ENCODE measurements around the gene DNER.
"Not testable (repeated sequence)": the region's sequence is repeated elsewhere in the genome, so short reads cannot be mapped to it uniquely, and the experiment has no call there.

Gene DNER

DNA sequence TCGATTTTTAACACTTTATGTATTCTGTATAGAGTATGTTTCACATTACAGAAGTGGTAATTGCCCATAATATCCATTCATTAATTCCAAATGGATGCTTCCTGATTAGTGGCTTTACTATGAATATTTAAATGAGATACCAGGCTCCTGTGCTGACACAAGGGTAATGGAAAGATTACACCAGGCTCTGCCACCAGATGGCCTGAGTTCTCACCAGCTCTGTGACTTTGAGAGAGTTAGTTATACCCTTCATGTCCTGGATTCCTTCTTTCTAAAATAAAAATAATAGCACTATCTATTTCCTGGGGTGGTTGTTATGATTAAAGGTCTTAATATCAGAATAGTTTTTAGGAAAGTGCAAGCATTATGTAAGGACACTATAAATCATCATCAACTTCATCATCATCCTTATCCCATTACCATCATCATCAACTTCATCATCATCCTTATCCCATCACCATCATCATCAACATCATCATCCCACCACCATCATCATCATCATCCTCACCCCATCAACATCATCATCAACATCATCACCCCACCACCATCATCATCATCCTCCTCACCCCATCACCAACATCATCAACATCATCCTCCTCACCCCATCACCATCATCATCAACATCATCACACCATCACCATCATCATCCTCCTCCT, 151.8 kb downstream of the DNER start:
- DNase-seq, result no peak

DNA sequence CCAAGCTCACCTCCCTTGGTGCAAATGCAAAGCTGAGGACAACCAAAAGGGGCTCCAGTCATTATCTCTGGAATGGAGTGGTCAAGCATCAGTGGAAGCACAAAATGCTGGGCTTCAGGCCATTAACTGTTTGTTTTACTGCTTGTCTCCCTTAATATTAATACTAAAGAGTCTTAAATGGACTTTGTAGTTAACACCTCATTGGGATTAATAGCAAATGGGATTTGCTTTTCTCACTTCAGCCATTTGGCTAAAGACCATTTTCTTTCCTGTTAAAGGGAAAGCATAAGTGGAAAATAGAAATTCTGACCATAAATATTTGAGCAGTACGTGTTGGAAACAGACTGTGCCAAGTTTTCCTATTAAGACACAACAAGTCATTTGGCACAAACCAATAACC, 154.4 kb downstream of the DNER start:
- no peak for DNase-seq

DNA sequence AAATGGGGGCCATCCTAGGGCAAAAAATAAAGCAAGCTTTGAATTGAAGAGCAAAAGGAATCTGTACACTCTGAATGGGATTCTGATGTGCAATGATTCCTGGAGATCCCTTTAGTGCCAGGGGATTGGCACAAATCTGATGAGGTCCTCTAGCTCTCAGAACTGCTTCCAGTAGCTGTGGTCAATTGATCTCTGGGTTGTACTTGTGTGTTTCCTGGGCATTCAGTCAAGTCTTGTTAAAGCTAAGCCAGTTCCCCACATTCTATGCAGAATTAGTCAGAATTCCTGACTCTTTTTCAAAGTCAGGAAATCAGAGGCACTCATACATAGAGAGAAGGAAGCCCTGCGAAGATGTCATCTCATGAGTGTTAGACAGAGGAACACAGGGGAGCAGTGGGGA, 161.3 kb downstream of the DNER start:
- DNase-seq, result no peak

DNA sequence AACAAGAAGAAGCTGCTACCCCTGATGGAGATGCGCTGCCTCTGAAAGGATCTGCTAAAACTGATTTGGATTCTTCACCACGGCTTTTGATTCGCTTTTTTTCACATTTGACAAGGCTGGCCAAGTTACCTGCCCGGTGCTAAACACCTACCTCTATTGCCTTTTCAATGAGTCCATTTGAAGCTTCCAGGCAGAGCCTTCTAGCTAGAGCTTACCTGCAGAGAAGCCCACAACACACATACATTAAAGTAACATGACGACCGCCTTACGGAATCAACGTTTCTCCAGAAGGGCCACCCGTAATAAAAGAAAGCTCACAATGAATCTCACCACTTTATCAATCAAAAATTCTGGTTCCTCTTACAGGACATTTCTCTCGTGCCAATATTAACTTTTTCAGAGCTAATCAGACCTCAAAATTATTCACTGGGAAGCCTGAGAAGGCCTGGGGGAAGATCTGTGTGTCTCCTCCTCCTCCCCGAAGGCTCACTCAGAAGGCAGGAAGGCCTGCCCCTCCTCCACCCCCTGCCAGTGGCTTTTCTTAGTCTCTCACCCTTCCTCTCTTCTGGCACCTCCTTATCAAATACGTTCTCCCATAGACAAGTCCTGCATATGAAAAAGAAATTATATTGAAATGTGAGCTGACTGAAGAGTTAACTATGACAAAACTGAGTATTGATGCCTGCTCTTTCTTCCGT, 171.0 kb downstream of the DNER start:
- DNase-seq, result no peak

DNA sequence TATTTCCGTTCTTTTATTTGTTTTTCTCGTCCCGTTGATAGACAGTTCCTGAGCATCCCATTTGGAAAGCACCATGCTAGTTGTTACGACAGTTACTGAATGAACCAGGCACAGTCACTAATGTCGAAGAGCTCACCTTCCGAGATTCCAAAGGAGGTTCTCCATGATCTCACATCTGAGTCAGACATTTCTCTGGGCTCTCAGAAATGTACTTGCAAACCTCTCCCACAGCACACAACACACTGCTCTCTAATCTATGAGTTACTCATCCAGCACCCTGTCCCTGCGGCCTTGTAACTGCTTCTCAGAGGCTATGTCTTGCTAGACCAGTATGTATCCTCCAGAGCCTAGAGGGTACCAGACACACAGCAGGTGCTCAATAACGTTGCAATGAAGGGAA, 174.7 kb downstream of the DNER start:
- no peak for DNase-seq

DNA sequence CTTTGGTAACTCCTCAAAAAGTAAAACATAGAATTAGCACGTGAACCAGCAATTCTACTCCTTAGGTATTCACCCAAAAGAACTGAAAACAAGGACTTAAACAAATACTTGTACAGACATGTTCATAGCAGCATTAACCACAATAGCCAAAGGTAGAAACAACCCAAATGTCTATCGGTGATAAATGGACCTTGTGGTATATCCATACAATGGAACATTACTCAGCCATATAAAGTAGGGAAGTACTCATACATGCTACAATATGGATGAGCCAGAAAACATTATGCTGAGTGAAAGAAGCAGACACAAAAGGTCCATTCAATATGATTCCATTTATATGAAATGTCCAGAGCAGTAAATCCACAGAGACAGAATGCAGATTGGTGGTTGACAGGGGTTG, 182.8 kb downstream of the DNER start:
- DNase-seq, result no peak

DNA sequence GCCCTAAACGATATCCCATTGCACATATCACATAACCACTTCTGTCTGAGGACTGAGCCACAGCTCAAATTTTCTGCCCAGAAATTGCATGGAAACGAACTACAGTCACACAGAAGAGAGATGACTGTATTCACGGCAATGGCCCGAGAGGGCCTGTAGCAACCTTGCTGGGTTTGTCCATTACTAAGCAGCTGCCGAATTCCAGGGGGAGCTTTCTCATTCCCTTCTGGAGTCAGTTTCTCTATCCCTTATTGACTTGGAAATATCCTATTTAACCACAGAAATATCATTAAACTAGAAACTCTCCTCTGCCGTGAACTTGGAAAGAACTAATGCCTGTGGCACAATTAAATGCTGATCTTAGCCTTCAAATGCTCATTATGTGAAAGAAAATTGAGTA, 183.9 kb downstream of the DNER start:
- no peak for DNase-seq

DNA sequence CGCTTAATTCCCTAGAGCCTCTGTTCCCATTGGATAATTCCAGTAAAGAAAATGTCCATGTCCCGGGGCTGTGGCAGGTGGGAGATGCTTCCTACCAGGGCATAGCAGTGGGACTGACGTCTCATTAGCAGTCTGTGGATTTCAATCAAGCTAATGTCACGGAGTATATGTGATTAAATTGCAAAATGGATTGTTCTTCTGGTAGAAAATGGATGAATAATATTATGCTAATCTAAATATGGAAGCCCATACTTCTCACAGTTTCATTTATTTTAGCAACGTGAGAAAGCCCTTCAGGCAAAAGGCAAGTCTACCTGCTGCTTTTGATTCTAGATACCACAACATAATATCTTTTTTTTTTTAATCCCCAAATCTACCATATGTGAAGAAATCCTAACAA, 185.5 kb downstream of the DNER start:
- DNase-seq, result no peak

DNA sequence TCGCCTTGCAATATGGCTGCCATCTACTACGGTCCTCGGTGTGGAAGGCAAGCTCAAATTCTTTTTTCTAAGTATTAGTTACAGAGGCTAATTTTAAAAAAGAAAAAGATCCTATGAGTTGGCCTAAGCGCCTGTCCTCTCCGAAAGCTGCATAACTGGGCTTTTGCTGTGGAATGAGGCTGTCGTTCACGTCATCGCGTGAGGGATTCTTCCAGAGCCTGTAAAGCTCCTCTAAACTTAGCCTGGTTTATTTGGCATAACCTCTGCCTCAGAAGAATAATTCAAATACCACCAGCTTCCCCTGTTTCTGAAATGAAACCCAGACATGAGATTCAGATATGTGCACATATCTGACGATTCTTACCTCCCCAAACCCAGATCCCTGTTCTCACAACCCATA, 187.4 kb downstream of the DNER start:
- DNase-seq, result no peak

DNA sequence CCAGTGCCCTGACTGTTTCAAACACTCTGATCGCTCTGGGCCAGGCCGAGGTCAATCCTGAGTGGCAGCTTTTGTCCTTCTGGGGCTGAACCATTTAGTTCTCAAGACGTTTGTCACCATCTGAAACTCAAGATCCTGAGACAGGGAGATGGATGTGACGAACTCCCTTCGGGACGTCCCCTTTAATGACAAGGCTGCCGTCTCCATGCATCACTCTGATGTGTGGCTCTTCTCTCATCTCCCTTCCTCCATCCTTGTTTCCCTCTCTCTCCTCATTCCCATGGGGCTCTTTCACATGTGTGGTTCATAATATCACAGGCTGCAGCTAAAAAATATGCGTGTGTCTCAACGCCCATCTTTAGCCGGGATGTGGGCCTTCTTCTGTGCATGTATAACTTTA, 189.6 kb downstream of the DNER start:
- DNase-seq, result no peak

DNA sequence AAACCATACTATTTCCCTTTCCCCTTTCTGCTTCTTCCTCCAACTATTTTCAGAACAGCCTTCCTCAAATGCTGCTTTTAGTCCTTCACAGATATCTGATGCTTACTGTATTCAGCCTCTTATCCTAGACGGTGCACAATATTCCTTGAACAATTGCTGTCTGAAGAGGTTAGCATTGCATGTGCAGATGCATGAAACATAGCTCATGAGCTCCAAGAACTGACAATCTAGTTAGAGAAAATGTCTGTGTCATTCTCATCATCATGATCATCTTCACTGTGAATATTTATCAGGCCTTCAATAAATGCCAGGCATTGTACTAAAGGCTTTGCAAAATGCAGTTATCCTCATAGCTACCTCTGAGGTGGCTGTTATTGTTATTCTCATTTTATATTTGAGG, 190.7 kb downstream of the DNER start:
- DNase-seq, result no peak

DNA sequence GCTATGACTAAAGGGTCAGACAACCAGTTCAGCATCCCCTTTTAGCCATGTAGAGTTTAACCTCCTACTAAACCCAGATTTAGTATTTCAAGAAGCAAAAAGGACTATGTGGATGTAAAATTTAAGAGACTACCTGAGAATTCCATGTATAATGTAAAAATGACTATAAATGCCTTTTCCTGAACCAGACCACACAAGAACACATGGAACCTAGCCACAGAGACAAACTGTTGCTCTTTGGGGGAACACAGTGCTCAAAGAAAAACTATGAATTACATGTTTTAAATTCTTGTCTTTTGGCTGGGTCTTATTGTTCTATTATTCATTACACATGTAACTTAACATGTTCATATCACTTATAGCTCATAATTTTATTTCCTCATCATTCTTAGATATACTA, 192.8 kb downstream of the DNER start:
- DNase-seq, result no peak

DNA sequence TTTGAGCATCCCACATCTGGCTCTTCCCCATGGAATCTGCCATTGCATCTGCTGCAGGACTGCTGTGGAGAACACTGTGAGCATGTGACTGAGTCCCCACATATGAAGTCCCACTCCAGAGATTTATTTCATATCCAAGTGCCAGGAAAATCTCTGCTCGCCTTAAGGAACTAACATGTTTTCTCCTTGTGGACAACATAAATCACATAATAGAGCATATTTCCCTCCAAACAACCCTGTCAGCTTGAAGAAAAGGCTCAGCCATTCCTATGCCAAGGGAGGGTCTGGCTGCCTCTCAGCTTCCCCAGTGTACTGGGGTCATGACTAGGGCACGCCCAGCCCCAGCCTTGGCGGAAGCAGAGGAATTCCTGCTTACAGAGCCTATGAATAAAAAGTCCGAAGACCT, 193.7 kb downstream of the DNER start:
- no peak for DNase-seq

DNA sequence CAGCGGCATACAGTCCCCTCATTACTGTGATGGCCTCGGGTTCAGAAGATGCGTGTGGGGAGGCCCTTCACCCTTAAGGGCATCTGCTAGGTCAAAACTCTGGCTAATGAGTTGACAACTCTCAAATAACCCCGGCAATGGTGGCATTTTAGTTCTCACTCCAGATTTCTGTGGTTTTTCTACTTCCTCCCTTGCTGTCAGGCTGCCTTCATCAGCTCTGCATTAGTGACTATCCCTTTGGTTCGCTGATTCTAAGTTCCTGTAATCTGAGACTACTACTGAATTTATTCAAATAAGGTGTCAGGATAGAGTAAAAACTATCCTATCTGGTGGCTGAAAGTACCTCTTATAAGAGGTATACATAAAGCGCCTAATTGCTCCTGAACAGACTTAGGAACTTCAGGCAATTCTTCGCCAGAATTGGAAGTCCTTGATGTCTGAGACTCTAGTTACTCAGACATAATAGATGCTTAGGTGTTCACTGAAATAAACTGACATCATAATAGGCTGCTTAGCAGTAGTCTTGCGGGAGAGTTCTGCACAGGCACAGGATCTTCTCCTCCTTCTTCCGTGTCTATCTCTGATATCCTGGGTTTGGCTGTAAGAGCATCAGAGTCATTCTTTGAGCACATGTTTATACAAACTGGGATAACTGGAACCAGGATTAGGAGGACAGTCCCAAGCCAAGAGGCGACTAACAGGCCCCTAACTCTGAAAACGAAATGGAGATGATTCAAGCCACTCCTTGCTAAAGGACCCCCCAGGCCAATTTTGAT, 194.5 kb downstream of the DNER start:
- DNase-seq, result no peak

DNA sequence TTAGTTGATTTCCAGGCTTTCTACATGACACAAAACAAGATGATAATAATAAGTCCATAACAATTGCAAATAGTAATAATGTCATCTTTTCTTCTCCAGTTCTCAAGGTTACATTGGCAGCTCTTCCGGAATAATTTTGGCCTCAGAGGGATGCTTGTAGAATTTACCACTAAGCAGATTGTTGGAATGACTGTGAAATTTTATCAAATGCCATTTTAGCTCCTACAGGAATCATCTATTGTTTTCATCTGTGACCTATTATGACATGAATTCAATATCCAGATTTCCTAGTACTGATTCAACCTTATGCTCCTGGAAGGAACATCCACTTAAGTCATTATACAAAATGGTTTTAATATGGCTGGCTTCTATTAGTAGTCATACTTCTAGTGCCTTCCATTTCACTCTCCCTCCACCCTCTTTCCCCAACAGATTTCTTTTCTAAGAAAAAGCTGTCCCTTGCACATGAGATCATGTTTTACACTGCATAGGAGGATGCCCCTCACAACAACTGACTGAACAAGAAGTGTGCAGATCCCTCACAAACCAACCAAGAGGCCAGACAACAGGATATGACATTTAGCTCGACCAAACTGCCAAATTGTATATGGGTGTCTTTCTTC, 200.0 kb downstream of the DNER start:
- DNase-seq, result no peak

DNA sequence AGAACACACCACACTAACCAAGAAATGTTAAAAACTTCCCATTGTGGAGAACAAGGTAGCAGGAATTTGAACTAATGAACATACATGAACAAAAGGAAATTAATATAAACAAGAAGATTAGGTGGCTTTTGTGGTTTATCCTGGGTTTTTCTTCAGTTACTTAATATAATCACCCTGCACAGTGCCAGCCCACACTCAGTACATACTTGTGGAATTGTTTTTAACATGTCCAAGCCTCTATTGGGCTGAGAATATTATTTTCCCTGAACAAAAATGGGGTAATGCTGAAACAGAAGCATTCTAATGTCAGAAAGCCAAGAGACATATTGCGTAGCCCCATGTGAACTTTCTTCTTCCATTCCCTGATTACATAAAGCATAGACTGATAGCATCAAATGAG, 202.8 kb downstream of the DNER start:
- no peak for DNase-seq

DNA sequence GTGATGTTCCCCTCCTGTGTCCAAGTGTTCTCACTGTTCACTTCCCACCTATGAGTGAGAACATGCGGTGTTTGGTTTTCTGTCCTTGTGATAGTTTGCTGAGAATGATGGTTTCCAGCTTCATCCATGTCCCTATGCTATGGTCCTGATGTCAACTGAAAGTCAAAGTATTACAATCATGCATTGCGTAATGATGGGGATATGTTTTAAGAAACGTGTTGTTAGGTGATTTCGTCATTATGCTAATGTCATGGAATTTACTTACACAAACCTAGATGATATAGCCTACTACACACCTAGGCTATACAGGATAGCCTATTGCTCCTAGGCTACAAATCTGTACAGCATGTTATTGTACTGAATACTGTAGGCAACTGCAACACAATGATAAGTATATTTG, 207.7 kb downstream of the DNER start:
- DNase-seq, result not testable (repeated sequence)

DNA sequence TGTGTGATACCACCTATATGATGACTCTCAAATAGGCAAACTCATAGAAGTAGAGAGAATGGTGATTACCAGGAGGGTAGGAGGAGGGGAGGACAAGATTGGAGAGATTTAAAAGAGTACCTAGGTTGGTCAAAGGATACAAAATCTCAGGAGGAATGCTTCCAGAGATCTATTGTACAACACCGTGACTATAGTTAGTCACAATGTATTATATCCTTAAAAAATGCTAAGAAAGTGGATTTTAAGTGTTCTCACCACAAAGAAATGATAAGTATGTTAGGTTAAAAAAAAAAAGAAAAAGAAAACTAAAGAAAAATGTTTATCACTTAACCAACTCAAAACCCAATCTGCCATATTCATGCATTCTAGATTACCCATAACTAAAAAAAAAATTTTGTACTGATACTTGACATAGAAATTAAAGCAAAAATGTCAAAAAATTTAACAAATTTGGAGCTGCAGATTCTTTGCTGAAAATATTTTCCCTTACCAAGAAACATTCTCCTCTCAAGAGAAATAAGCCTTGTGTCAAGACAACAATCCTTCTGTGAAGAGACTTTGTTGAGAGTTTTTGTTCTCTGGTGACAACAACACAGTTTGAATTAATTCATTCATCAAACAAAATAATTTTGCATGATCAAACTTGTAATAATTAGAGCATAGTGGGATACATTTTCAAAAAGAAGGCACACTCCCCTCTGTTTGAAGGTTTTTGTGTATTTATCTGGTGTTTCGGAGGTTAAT, 213.1 kb downstream of the DNER start:
- DNase-seq, result no peak

DNA sequence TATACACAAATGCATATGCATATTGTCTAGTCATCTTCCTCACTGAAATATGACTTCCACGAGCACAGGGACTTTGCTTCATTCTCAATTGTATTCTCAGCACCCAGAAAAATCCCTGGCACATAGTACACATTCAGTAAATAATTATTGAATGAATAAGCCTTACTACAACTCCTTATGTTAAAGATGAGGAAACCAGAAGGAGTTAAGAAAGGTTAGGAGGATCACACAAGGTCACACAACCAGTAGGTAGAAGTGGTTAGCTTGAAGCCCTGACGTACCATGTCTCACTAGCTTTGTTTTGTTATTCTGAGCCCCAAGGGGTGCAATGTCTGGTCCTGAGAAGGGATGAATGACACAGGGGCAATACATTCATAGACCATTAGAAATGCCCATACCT, 222.3 kb downstream of the DNER start:
- no peak for DNase-seq

DNA sequence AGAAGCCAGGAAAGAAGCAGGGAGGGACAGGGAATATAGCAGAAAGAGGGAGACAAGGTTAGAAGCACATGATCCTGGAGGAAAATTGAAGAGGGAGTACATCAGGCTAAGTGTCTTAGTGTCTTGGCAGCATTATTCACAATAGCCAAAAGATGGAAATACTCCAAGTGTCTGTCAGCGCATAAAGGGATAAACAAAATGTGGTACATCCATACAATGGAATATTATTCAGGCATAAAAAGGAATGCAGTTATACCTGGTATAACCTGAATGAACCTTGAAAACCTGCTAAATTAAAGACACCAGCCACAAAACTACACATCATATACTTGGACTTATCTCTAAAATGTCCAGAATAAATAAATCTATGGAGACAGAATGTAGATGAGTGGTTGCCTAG, 224.2 kb downstream of the DNER start:
- no peak for DNase-seq

DNA sequence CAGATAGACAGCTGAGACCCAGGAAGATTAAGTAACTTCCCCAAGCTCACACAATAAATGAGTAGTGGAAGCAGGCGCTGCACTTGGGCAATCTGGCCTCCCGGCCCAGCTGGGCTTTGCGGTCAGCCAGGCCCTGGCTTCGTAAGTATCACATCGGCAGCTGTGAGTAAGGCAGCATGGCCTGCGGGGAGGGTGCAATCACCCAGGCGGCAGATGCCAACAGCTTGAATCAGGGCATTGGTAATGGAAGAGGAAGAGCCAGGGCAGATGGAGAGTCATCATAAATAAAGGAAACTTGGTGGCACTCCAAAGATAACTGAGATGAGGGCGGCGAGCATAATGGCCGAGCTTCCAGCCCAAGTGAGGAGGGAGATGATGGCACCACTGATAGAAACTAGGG, 225.3 kb downstream of the DNER start:
- no peak for DNase-seq

DNA sequence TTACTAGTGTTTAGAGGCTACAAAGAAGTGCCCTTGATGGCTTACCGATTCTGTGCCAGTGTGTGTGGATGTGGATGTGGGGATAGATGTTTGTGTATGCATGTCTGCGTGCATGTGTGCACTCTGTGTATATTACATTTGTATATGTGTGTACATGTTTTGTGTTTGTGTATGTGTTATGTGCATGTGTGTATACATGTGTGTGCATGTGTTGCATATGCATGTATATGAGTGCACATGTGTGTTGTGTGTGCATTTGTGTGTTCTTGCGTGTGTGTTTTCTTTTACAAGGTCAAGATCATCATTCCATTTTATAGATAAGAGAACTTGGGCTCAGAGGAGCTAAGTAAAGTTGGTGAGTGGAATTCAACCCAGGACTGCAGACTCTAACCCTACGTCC, 226.1 kb downstream of the DNER start:
- DNase-seq, result no peak

DNA sequence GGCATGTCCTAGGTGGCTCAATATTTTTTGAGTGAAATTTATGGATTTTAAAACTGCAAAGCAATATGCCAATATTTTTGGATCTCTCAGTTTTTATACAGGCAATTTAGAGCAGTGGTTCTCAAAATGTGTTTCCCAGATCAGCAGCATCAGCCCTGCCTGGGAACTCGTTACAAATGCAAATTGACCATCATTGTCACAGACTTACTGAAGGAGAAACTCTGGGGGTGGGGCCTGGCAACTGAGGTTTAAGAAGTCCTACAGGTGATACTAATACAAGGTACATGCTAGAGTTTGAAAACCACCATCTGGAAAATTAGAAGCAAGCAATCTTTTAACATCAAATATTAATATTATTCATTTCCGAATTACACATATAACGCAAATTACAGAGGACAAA, 227.7 kb downstream of the DNER start:
- DNase-seq, result no peak

Data from activated CD4-positive, CD25-positive, alpha-beta regulatory T cell (primary cell).